ENCODE data around the gene DPH1. TPM values are rescaled to one million over a fixed set of nuclear protein-coding genes. Genes with fewer than 3 reads are reported as not detected.

DPH1 gene
- polyA plus RNA-seq, 2 of the 4 experiments (the other 2 are of a cell fraction): 25.5 to 33.6 TPM

DNA sequence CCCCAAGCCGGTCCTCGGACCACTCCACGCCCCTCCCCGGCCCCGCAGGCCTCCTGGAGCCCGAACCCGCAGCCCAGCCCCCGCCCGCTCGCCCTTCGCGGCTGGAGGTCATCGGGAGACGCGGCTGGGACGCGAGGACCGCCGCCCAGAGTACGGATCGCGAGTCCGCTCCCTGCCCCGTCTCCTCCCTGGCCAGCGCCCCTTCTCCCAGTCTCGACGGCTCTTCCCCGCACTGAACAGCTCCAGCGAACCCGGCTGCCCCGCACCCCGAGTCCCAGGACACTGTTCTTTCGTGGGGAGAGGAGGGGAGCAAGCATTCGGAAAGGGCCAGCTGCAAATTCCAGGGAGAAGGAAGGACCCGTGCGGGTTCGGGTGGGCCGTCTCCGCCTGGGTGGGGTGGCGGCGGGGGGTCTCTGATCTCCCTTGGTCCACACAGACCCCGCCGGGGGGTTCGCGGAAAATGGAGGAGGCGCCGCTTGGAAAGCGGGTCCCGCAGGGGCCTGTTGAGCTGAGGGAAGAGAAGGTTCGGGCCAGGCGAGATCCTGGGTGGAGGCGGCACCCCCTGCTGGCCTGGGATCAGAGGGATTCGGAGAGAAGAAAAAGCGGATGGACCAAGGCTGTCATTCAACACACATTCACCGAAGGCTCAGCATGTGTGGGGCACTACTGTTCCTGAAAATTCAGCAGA, 4.2 kb upstream of the DPH1 start (continued):
- TF ChIP-seq CTCF (IDR thresholded peaks at IDR 0.05): peak; percentile 90
- TF ChIP-seq FOSL2 (IDR thresholded peaks at IDR 0.05): no peak
- TF ChIP-seq FOSL2 (CRISPR knock-in tag; IDR thresholded peaks at IDR 0.05): no peak
- TF ChIP-seq HES2 (IDR thresholded peaks at IDR 0.05): no peak
- no peak for TF ChIP-seq CHD2 (IDR thresholded peaks at IDR 0.05; ENCODE audit: low read length, partially characterized antibody)
- no peak for TF ChIP-seq CBX2 (IDR thresholded peaks at IDR 0.05; ENCODE audit: borderline replicate concordance, low read depth)
- TF ChIP-seq, protein P1, sequence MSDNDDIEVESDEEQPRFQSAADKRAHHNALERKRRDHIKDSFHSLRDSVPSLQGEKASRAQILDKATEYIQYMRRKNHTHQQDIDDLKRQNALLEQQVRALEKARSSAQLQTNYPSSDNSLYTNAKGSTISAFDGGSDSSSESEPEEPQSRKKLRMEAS (IDR thresholded peaks at IDR 0.05): no peak
- no peak for TF ChIP-seq HDAC2 (IDR thresholded peaks at IDR 0.05)
- TF ChIP-seq PHF8 (IDR thresholded peaks at IDR 0.05; ENCODE audit: borderline replicate concordance, low read depth): no peak
- no peak for TF ChIP-seq JUNB (IDR thresholded peaks at IDR 0.05)
- TF ChIP-seq CHD4 (IDR thresholded peaks at IDR 0.05; ENCODE audit: borderline replicate concordance): no peak
- TF ChIP-seq SMC3 (IDR thresholded peaks at IDR 0.05): peak; percentile 97
- TF ChIP-seq NR3C1 (IDR thresholded peaks at IDR 0.05): no peak
- TF ChIP-seq ATOH8 (CRISPR knock-in tag; IDR thresholded peaks at IDR 0.05; ENCODE audit: low read depth): no peak
- TF ChIP-seq MYC (IDR thresholded peaks at IDR 0.05; ENCODE audit: borderline replicate concordance, low read length): no peak
- TF ChIP-seq, protein P2, sequence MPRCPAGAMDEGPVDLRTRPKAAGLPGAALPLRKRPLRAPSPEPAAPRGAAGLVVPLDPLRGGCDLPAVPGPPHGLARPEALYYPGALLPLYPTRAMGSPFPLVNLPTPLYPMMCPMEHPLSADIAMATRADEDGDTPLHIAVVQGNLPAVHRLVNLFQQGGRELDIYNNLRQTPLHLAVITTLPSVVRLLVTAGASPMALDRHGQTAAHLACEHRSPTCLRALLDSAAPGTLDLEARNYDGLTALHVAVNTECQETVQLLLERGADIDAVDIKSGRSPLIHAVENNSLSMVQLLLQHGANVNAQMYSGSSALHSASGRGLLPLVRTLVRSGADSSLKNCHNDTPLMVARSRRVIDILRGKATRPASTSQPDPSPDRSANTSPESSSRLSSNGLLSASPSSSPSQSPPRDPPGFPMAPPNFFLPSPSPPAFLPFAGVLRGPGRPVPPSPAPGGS (IDR thresholded peaks at IDR 0.05): no peak
- no peak for TF ChIP-seq HEYL (CRISPR knock-in tag; IDR thresholded peaks at IDR 0.05)
- no peak for TF ChIP-seq RFX5 (IDR thresholded peaks at IDR 0.05)
- TF ChIP-seq RAD21 (conservative IDR thresholded peaks at IDR 0.05 in 1 of 2, IDR thresholded peaks at IDR 0.05 in 1 of 2): peak; percentile 94
- no peak for TF ChIP-seq ZSCAN20 (CRISPR knock-in tag; IDR thresholded peaks at IDR 0.05)

DNA sequence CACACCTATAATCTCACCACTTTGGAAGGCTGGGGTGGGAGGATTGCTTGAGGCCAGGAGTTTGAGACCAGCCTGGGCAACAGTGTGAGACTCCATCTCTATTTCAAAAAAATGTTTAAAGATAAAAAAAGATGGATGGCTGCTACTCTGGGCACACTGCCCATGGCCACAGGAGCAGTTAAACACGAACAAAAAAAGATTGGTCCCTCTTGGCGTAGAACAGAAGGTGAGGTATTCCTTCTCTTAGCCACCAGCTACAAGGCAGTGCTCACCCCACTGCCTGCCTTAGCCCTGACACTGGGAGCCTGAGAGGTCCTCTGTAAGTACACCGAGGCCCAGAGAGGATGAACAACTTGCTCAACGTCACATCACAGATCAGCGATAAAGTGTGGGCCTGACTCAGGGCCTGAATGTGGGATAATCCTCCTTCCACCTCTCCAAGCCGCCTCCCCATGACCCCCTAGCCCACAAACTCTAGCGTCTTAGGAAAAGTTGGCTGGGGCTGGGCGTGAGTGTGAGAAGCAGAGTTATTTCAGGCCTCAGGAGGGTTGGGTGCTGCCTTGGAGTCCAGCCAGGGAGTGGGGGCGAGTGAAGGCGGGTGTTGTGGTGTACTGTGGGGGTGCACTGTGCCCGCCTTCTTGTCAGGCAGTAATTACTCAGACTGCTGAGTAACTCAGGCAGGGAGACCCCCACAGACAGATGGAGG, 2.3 kb upstream of the DPH1 start:
- no peak overlapping the region for H3K4me3 ChIP-seq
- ChIA-PET CTCF (interaction anchor here (0.6 to 17.0 kb wide), 16 partner anchors 10 to 139 kb away, joined by 3 to 420 read pairs (median 18); partner anchors contain the start of genes HIC1 and OVCA2), POLR2A (interaction anchor here (0.5 kb wide), 1 partner anchor 365 kb away, joined by 3 read pairs; no protein-coding TSS in a partner anchor)
- peaks cover 22% of the 10 kb centered on the region for H3K4me1 ChIP-seq
- no peak overlapping the region for H3K27ac ChIP-seq
- ATAC-seq: no peak
- 77% methylated on average over 11 of the region's 11 CpGs for WGBS (ENCODE audit: missing lambda C conversion rate)
- H3K9me3 ChIP-seq: no peaks in the 10 kb centered on the region
- TF ChIP-seq HOXB5 (CRISPR knock-in tag; IDR thresholded peaks at IDR 0.05) (no peak), POLR2AphosphoS2 (conservative IDR thresholded peaks at IDR 0.05; ENCODE audit: low read length) (no peak), BHLHE40 (IDR thresholded peaks at IDR 0.05; ENCODE audit: low read depth, low read length) (no peak), ZNF302 (CRISPR knock-in tag; IDR thresholded peaks at IDR 0.05) (no peak), JUNB (IDR thresholded peaks at IDR 0.05) (no peak), JUN (IDR thresholded peaks at IDR 0.05) (no peak)
- no peak for DNase-seq (ENCODE audit: low read depth in 1 of 2, low spot score in 1 of 2)
- FAIRE-seq: no peak
- no peak overlapping the region for H3K4me2 ChIP-seq

Data from A549 (cell line).